ENCODE results near the gene MALSU1.

Gene MALSU1

GRCh38 chr7:23336086-23336485 lies 36.9 kb downstream of the MALSU1 start:
- ATAC-seq (replicated peaks) (no peak), DNase-seq (no peak)
- Mint-ChIP-seq H3K4me3 (no peak overlapping the region), H3K9me3 (peaks cover 0 to 4% of the 10 kb centered on the region in 2 donors), H3K36me3 (peaks cover 3 to 5% of the 10 kb centered on the region in 2 donors), H3K27ac (no peak overlapping the region), H3K4me1 (peaks cover 0 to 6% of the 10 kb centered on the region in 2 donors), H3K27me3 (no peaks in the 10 kb centered on the region)

- peaks cover 0 to 6% of the 10 kb centered on the region in 2 donors for H3K4me1 Mint-ChIP-seq
These were observed 37.7 kb downstream of the MALSU1 start for GRCh38 chr7:23336799-23337283.

GRCh38 chr7:23337374-23337773 lies 38.2 kb downstream of the MALSU1 start:
- ATAC-seq (replicated peaks) (no peak), DNase-seq (no peak)
- Mint-ChIP-seq H3K4me3 (no peak overlapping the region), H3K9me3 (peaks cover 0 to 4% of the 10 kb centered on the region in 2 donors), H3K36me3 (peaks cover 3 to 5% of the 10 kb centered on the region in 2 donors), H3K27me3 (no peaks in the 10 kb centered on the region), H3K4me1 (peaks cover 0 to 6% of the 10 kb centered on the region in 2 donors), H3K27ac (no peak overlapping the region)

More at GRCh38 chr7:23336799-23337283, 37.7 kb downstream of the MALSU1 start:
- H3K9me3 Mint-ChIP-seq, result peaks cover 0 to 4% of the 10 kb centered on the region in 2 donors
- DNase-seq (no peak), ATAC-seq (replicated peaks) (no peak)
- H3K27me3 Mint-ChIP-seq, result no peaks in the 10 kb centered on the region
- no peak overlapping the region for H3K4me3 Mint-ChIP-seq
- H3K27ac Mint-ChIP-seq, result no peak overlapping the region
- H3K36me3 Mint-ChIP-seq, result peaks cover 3 to 5% of the 10 kb centered on the region in 2 donors

GRCh38 chr7:23338439-23338838 lies 39.3 kb downstream of the MALSU1 start:
- Mint-ChIP-seq H3K4me1 (peaks cover 0 to 6% of the 10 kb centered on the region in 2 donors), H3K4me3 (no peak overlapping the region), H3K36me3 (peaks cover 3 to 5% of the 10 kb centered on the region in 2 donors), H3K27ac (no peak overlapping the region), H3K27me3 (no peaks in the 10 kb centered on the region), H3K9me3 (peaks cover 0 to 4% of the 10 kb centered on the region in 2 donors)
- ATAC-seq (replicated peaks) (no peak), DNase-seq (no peak)

GRCh38 chr7:23338863-23339262 lies 39.7 kb downstream of the MALSU1 start:
- Mint-ChIP-seq H3K36me3 (peaks cover 3 to 5% of the 10 kb centered on the region in 2 donors), H3K27ac (no peak overlapping the region), H3K27me3 (no peaks in the 10 kb centered on the region), H3K4me1 (peaks cover 0 to 6% of the 10 kb centered on the region in 2 donors), H3K4me3 (no peak overlapping the region), H3K9me3 (peaks cover 0 to 4% of the 10 kb centered on the region in 2 donors)
- ATAC-seq (replicated peaks), result no peak
- DNase-seq, result no peak

GRCh38 chr7:23341846-23342598 lies 42.9 kb downstream of the MALSU1 start:
- ATAC-seq (replicated peaks), result no peak
- H3K27me3 Mint-ChIP-seq, result no peaks in the 10 kb centered on the region
- DNase-seq, result no peak

GRCh38 chr7:23343102-23343501 lies 44.0 kb downstream of the MALSU1 start:
- no peaks in the 10 kb centered on the region for H3K36me3 Mint-ChIP-seq
- no peaks in the 10 kb centered on the region for H3K9me3 Mint-ChIP-seq
- H3K27ac Mint-ChIP-seq, result no peak overlapping the region
- DNase-seq (no peak), ATAC-seq (replicated peaks) (no peak)
- H3K4me3 Mint-ChIP-seq, result no peak overlapping the region
- peaks cover 16 to 29% of the 10 kb centered on the region in 2 donors for H3K4me1 Mint-ChIP-seq
- H3K27me3 Mint-ChIP-seq, result no peaks in the 10 kb centered on the region

More at GRCh38 chr7:23341846-23342598, 42.9 kb downstream of the MALSU1 start:
- Mint-ChIP-seq H3K36me3 (peaks cover 0 to 5% of the 10 kb centered on the region in 2 donors), H3K27ac (no peak overlapping the region), H3K9me3 (peaks cover 0 to 2% of the 10 kb centered on the region in 2 donors), H3K4me3 (no peak overlapping the region), H3K4me1 (peaks cover 11 to 23% of the 10 kb centered on the region in 2 donors)

GRCh38 chr7:23343806-23344475 lies 44.8 kb downstream of the MALSU1 start:
- Mint-ChIP-seq H3K36me3 (no peaks in the 10 kb centered on the region), H3K4me3 (no peak overlapping the region), H3K27ac (no peak overlapping the region), H3K27me3 (no peaks in the 10 kb centered on the region), H3K9me3 (no peaks in the 10 kb centered on the region), H3K4me1 (peaks cover 16 to 29% of the 10 kb centered on the region in 2 donors)
- DNase-seq, result no peak
- no peak for ATAC-seq (replicated peaks)

GRCh38 chr7:23345601-23346000 lies 46.5 kb downstream of the MALSU1 start:
- Mint-ChIP-seq H3K27ac (peak overlapping the region; percentile 87), H3K4me3 (peak overlapping the region; percentile 86 to 90), H3K4me1 (peaks cover 16 to 29% of the 10 kb centered on the region in 2 donors), H3K9me3 (no peaks in the 10 kb centered on the region), H3K36me3 (no peaks in the 10 kb centered on the region), H3K27me3 (no peaks in the 10 kb centered on the region)
- ATAC-seq (replicated peaks) (peak in 1 of 2 donors; percentile 37), DNase-seq (no peak)

- Mint-ChIP-seq H3K4me3 (peak overlapping the region; percentile 86 to 90), H3K36me3 (no peaks in the 10 kb centered on the region)
- no peak for DNase-seq
These were observed 47.2 kb downstream of the MALSU1 start for GRCh38 chr7:23346316-23346715.

GRCh38 chr7:23347033-23347681 lies 48.0 kb downstream of the MALSU1 start:
- ATAC-seq (replicated peaks) (no peak), DNase-seq (no peak)
- Mint-ChIP-seq H3K36me3 (no peaks in the 10 kb centered on the region), H3K27ac (peak overlapping the region; percentile 57), H3K4me3 (peak overlapping the region; percentile 67 to 74), H3K27me3 (no peaks in the 10 kb centered on the region), H3K4me1 (peaks cover 16 to 29% of the 10 kb centered on the region in 2 donors), H3K9me3 (no peaks in the 10 kb centered on the region)

More at GRCh38 chr7:23346316-23346715, 47.2 kb downstream of the MALSU1 start:
- Mint-ChIP-seq H3K9me3 (no peaks in the 10 kb centered on the region), H3K27me3 (no peaks in the 10 kb centered on the region), H3K4me1 (peaks cover 16 to 29% of the 10 kb centered on the region in 2 donors), H3K27ac (peak overlapping the region; percentile 87)
- peak; percentile 77 to 83 for ATAC-seq (replicated peaks)

- Mint-ChIP-seq H3K27me3 (no peaks in the 10 kb centered on the region), H3K27ac (peak overlapping the region; percentile 57), H3K4me3 (peak overlapping the region; percentile 44 to 67), H3K4me1 (peaks cover 16 to 30% of the 10 kb centered on the region in 2 donors), H3K36me3 (no peaks in the 10 kb centered on the region), H3K9me3 (no peaks in the 10 kb centered on the region)
- DNase-seq (no peak), ATAC-seq (replicated peaks) (peak; percentile 34 to 60)
These were observed 48.6 kb downstream of the MALSU1 start for GRCh38 chr7:23347682-23348180.

- ATAC-seq (replicated peaks) (no peak), DNase-seq (no peak)
- H3K27me3 Mint-ChIP-seq, result no peaks in the 10 kb centered on the region
- no peak overlapping the region for H3K27ac Mint-ChIP-seq
- no peak overlapping the region for H3K4me3 Mint-ChIP-seq
- peaks cover 16 to 36% of the 10 kb centered on the region in 2 donors for H3K4me1 Mint-ChIP-seq
- no peaks in the 10 kb centered on the region for H3K9me3 Mint-ChIP-seq
- H3K36me3 Mint-ChIP-seq, result no peaks in the 10 kb centered on the region
These were observed 50.5 kb downstream of the MALSU1 start for GRCh38 chr7:23349484-23350157.

Data from stimulated activated naive B cell treated with anti-CD40 and anti-IgM and Interleukin-4, amounts not matched to agents 10 μg/mL and 1 μg/mL and 100 μg/mL, for 72 hours (primary cell).